ENCODE measurements around the gene OTUD1. TPM values are rescaled to one million over a fixed set of nuclear protein-coding genes. Genes with fewer than 3 reads are reported as not detected.

Gene OTUD1
- polyA plus RNA-seq, 1 experiment: 1.1 TPM

- DNase-seq (ENCODE audit: low read depth): no peak
- ChIA-PET CTCF (interaction anchor here (0.5 kb wide), 1 partner anchor 930 kb away, joined by 3 read pairs; no protein-coding TSS in a partner anchor), POLR2A (no interaction called here)
- H3K36me3 ChIP-seq (ENCODE audit: control insufficient read depth, insufficient read depth, low read length): no peaks in the 10 kb centered on the region
- H3K4me3 ChIP-seq (ENCODE audit: low read depth, low read length): no peak overlapping the region
- no peaks in the 10 kb centered on the region for H3K27me3 ChIP-seq (ENCODE audit: control insufficient read depth, insufficient read depth, low read length)
- TF ChIP-seq, protein P1, sequence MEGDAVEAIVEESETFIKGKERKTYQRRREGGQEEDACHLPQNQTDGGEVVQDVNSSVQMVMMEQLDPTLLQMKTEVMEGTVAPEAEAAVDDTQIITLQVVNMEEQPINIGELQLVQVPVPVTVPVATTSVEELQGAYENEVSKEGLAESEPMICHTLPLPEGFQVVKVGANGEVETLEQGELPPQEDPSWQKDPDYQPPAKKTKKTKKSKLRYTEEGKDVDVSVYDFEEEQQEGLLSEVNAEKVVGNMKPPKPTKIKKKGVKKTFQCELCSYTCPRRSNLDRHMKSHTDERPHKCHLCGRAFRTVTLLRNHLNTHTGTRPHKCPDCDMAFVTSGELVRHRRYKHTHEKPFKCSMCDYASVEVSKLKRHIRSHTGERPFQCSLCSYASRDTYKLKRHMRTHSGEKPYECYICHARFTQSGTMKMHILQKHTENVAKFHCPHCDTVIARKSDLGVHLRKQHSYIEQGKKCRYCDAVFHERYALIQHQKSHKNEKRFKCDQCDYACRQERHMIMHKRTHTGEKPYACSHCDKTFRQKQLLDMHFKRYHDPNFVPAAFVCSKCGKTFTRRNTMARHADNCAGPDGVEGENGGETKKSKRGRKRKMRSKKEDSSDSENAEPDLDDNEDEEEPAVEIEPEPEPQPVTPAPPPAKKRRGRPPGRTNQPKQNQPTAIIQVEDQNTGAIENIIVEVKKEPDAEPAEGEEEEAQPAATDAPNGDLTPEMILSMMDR (IDR thresholded peaks at IDR 0.05; ENCODE audit: insufficient read depth, low read depth, low read length): no peak
These were observed 33.3 kb downstream of the OTUD1 start for GRCh38 chr10:23472181-23472580.

GRCh38 chr10:23474081-23474480 lies 35.2 kb downstream of the OTUD1 start:
- POLR2A ChIA-PET: no interaction called here
- TF ChIP-seq, protein P1 (IDR thresholded peaks at IDR 0.05; ENCODE audit: insufficient read depth, low read depth, low read length): no peak
- H3K4me3 ChIP-seq (ENCODE audit: low read depth, low read length): no peak overlapping the region
- DNase-seq (ENCODE audit: low read depth): no peak
- H3K27me3 ChIP-seq (ENCODE audit: control insufficient read depth, insufficient read depth, low read length): no peaks in the 10 kb centered on the region
- CTCF ChIA-PET: no interaction called here
- H3K36me3 ChIP-seq (ENCODE audit: control insufficient read depth, insufficient read depth, low read length): no peaks in the 10 kb centered on the region

DNA sequence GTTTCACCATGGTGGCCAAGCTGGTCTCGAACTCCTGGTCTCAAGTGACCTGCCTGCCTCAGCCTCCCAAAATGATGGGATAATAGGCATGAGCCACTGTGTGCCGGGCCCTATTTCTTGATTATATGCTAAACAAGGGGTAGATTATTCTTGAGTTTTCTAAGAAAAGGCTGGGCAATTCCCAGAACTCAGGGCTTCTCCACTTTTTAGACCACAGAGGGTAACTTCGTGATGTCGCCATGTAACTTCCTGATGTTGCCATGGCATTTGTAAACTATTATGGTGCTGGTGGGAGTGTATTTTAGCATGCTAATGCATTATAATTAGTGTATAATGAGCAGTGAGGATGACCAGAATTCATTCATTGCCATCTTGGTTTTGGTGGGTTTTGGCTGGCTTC lies 35.8 kb downstream of the OTUD1 start:
- Histone ChIP-seq H3K4me3 (ENCODE audit: low read depth, low read length) (no peak overlapping the region), H3K36me3 (ENCODE audit: control insufficient read depth, insufficient read depth, low read length) (no peaks in the 10 kb centered on the region), H3K27me3 (ENCODE audit: control insufficient read depth, insufficient read depth, low read length) (no peaks in the 10 kb centered on the region)
- ChIA-PET CTCF (no interaction called here), POLR2A (no interaction called here)
- no peak for DNase-seq (ENCODE audit: low read depth)
- TF ChIP-seq, protein P1 (IDR thresholded peaks at IDR 0.05; ENCODE audit: insufficient read depth, low read depth, low read length): no peak

DNA sequence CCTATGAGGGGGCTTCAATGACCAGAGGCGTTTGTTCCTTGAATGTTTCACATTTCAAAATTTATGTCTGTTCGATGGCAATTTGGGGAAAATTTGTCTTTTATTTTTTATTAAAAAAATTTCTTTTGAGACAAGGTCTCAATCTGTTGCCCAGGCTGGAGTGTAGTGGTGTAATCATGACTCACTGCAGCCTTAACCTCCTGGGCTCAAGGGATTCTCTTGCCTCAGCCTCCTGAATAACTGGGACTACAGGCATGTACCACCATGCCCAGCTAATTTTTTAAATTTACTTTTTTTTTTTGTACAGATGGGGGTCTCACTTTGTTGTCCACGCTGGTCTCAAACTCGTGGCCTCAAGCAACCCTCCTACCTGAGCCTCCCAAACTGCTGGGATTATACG lies 39.7 kb downstream of the OTUD1 start:
- no peaks in the 10 kb centered on the region for H3K36me3 ChIP-seq (ENCODE audit: control insufficient read depth, insufficient read depth, low read length)
- no peak for DNase-seq (ENCODE audit: low read depth)
- POLR2A ChIA-PET: no interaction called here
- TF ChIP-seq, protein P1 (IDR thresholded peaks at IDR 0.05; ENCODE audit: insufficient read depth, low read depth, low read length): no peak
- H3K27me3 ChIP-seq (ENCODE audit: control insufficient read depth, insufficient read depth, low read length): no peaks in the 10 kb centered on the region
- CTCF ChIA-PET: no interaction called here
- H3K4me3 ChIP-seq (ENCODE audit: low read depth, low read length): no peak overlapping the region

DNA sequence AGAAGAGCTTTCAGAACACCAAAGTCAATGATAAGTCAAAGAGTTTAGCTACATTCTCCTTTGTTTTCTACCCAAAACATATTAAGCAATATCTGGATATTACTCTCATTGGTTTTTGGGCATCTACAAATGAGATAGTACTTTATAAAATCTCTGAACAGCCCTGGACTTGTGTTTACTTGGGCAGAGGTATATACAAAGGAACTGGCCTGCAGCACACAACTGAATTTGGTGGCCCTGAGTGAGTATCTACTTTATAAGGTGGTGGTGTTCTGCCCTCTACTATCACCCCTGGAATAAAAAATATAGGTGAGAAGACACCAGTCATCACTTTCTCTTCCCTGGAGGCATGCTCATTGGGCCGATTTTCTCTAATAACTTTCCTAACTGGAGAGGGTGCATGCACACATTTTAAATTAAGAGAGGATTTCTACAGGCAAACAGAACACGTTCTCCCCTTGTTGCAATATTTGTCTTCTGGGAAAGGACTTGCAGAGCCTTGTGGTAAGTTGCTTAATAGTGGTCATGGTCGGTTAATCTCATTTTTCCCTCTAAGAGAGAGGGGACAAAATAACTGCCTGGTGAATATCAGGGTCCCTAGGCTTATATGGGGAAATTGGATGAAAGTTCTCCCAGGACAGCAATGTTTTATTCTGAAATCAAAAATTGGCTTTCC lies 41.1 kb downstream of the OTUD1 start:
- no peak for DNase-seq (ENCODE audit: low read depth)
- TF ChIP-seq, protein P1 (IDR thresholded peaks at IDR 0.05; ENCODE audit: insufficient read depth, low read depth, low read length): no peak
- Histone ChIP-seq H3K27me3 (ENCODE audit: control insufficient read depth, insufficient read depth, low read length) (no peaks in the 10 kb centered on the region), H3K36me3 (ENCODE audit: control insufficient read depth, insufficient read depth, low read length) (no peaks in the 10 kb centered on the region), H3K4me3 (ENCODE audit: low read depth, low read length) (no peak overlapping the region)
- ChIA-PET POLR2A (no interaction called here), CTCF (no interaction called here)

Measured in BJ (cell line).